Stimulated activated CD8-positive, alpha-beta memory T cell treated with anti-CD3 and anti-CD28 coated beads, Interleukin-12 subunit alpha, Interleukin-12 subunit beta, amount 100 ng/mL, for 1 hour (primary cell): ENCODE data around the gene CEP44.
"Not testable (repeated sequence)": the region's sequence is repeated elsewhere in the genome, so short reads cannot be mapped to it uniquely, and the experiment has no call there.

Experiments
- DNase-seq: peaks from one replicate; pipeline ENCODE4 v3.0.0-alpha.2; 2020; ENCODE audit warnings: low read depth

The CEP44 gene

DNA sequence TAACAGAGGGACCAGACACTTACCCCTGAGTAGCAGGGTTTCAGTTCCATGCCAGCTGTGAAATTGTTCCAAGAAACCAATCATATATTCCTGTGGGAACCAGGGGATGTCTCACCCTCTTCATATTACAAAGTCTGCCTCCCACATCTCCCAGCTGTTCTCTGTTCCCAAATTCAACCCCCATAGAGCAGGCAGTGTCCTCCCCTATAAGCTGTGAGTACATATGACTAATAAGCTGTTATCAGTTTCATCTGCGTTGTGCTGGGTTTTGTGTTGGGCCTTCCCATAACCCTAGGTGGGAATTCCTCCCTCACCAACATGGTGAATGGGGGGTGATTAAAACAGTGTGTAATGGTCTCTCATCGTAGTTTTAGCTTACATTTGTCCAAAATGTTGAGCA is 41.0 kb downstream of the CEP44 start:
- DNase-seq = no peak

GRCh38 chr4:174332741-174333493 is 49.2 kb downstream of the CEP44 start:
- no peak for DNase-seq

GRCh38 chr4:174334628-174335027 is 50.9 kb downstream of the CEP44 start:
- DNase-seq = no peak

GRCh38 chr4:174340714-174341113 is 57.0 kb downstream of the CEP44 start:
- DNase-seq = no peak

DNA sequence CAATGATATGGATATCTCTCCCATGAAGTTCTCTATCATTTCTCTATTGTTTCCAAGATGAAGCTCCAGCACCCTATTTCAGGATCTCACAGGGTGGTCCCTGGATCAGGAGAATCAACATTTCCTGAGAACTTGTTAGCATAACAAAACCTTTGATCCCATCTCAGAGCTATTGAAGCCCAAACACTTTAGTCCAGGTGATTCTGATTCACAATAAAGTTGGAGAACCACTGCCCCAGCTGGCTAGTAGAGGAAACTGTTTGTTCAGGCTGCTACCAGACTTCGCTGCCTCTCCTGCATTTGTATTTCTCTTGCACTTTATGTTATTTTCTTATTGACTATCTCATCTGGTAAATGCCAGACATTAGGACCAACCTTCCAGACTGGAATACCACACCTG is 65.4 kb downstream of the CEP44 start:
- DNase-seq = no peak

DNA sequence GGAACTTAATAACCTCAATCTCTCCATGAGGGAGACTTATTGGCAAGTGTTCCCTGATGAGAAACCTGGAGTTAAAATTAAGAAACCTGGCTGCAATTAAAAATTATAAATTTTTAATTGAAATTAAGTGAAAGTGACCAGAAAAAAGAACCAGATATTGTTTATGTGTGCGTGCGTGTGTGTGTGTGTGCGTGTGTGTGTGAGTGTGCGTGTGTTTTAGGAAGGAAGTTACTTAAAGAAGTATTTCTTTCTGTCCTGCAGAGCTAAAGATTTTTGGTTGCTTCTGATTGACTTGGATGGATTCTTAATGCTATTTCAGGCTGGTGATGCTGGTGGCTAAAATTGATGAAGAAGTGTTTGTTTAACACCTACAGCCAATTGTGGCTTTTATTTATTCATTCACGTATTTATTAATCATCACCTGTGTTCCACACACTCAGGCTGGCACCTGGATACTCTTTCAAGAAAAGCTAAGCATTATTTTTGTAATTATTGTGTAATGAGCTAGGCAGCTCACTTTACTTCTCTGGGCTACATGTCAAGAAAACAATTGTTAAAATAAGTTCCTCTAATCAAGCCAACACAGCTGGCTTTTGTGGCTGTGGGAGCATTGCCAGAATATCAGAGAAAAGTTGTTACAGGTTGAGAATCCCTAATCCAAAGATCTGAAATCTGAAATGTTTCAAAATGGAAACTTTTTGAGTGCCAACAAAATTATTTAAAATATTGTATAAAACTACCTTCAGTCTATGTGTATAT is 68.5 kb downstream of the CEP44 start:
- no peak for DNase-seq

- DNase-seq = no peak
These were observed 73.6 kb downstream of the CEP44 start for GRCh38 chr4:174357321-174357720.

DNA sequence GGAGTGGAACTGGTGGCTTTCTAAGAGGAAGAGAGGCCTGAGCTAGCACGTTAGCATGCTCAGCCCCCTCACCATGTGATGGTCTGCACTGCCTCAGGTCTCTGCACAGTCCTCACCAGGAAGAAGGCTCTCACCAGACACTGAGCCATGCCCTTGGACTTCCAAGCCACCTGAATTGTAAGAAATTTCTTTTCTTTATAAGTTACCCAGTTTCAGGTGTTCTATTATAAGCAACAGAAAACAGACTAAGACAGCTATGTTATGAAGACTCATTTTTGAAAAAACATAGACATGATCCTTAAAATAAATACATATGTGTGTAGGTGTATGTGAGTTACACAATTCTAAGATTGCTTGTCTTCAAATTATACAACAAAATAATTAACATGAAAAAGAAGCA is 74.7 kb downstream of the CEP44 start:
- DNase-seq = no peak

GRCh38 chr4:174358829-174359228 is 75.1 kb downstream of the CEP44 start:
- no peak for DNase-seq

- DNase-seq = no peak
These were observed 78.6 kb downstream of the CEP44 start for GRCh38 chr4:174362340-174362739.

GRCh38 chr4:174363782-174364181 is 80.1 kb downstream of the CEP44 start:
- DNase-seq = not testable (repeated sequence)

GRCh38 chr4:174365018-174365587 is 81.4 kb downstream of the CEP44 start:
- DNase-seq = no peak

GRCh38 chr4:174369985-174370384 is 86.3 kb downstream of the CEP44 start:
- no peak for DNase-seq

- DNase-seq = no peak
These were observed 90.1 kb downstream of the CEP44 start for GRCh38 chr4:174373821-174374220.

DNA sequence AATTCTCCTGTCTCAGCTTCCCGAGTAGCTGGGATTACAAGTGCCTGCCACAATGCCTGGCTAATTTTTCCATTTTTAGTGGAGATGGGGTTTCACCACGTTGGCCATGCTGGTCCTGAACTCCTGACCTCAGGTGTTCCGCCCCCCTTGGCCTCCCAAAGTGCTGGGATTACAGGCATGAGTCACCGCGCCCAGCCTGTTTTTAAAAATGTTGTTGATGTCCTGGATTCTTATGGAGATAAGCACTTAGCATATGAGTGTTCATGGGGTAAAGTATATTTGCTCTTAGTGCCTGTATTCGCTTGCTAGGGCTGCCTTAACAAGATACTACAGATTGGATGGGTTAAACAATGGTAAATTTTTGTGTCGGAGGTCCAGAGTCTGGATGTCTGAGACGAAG is 91.7 kb downstream of the CEP44 start:
- no peak for DNase-seq

- no peak for DNase-seq
These were observed 93.9 kb downstream of the CEP44 start for GRCh38 chr4:174377613-174378012.

DNA sequence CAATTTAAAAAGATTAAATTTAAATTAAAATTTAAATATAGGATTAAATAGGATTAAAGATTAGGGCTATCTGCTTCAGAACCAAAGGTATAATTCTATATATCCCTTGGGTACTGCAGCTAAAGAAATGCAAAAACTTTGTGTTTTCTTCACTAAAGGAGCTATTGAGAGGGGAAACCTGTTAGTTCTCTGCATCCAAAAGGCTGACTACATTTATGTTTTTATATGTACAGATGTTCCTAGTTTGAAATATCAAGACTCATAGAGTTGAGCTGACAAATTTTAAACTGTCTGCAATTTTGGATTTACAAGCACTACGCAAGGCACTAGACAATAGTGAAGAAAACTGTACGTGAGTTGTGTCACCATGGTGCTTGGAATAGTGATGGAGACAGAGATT is 95.2 kb downstream of the CEP44 start:
- DNase-seq = no peak

- not testable (repeated sequence) for DNase-seq
These were observed 96.5 kb downstream of the CEP44 start for GRCh38 chr4:174380206-174380605.

GRCh38 chr4:174380699-174381439 is 97.2 kb downstream of the CEP44 start:
- no peak for DNase-seq

GRCh38 chr4:174381440-174381800 is 97.7 kb downstream of the CEP44 start:
- DNase-seq = no peak
